Measurements from ENCODE around the gene NPPC. TPM values are rescaled to one million over a fixed set of nuclear protein-coding genes. Genes with fewer than 3 reads are reported as not detected.

Gene NPPC
- total RNA-seq, 1 experiment from 2014 or later = not detected

- DNase-seq = peak; percentile 30
- no peak for TF ChIP-seq CTCF (IDR thresholded peaks at IDR 0.05; ENCODE audit: unreplicated experiment)
- no TSS peak for BruUV-seq (replicated peaks)
- CTCF ChIA-PET = interaction anchor here (0.6 to 0.7 kb wide), 2 partner anchors 21 to 36 kb away, joined by 3 read pairs; no protein-coding TSS in a partner anchor
- Mint-ChIP-seq H3K4me3 (ENCODE audit: low read depth, unreplicated experiment) (peak overlapping the region; percentile 64), H3K27ac (ENCODE audit: unreplicated experiment) (no peak overlapping the region), H3K27me3 (ENCODE audit: unreplicated experiment) (peaks cover 97% of the 10 kb centered on the region), H3K9me3 (ENCODE audit: low read depth, unreplicated experiment) (no peaks in the 10 kb centered on the region), H3K36me3 (ENCODE audit: insufficient read depth, unreplicated experiment) (peaks cover 7% of the 10 kb centered on the region), H3K4me1 (ENCODE audit: low read depth, unreplicated experiment) (peaks cover 12% of the 10 kb centered on the region)
- intact Hi-C loops (cut with micrococcal nuclease; ENCODE audit: unreplicated experiment) = no loop called here
Observed at GRCh38 chr2:231926761-231927565, 767 bp upstream of the NPPC start.

GRCh38 chr2:231925303-231926179, 655 bp downstream of the NPPC start:
- DNase-seq = peak; percentile 89
- TF ChIP-seq CTCF (IDR thresholded peaks at IDR 0.05; ENCODE audit: unreplicated experiment) = peak; percentile 97
- no peak overlapping the region for H3K27ac Mint-ChIP-seq (ENCODE audit: unreplicated experiment)
- intact Hi-C loops (cut with micrococcal nuclease; ENCODE audit: unreplicated experiment) = loop anchor here (1.0 to 2.0 kb wide), 2 partner anchors 217 to 401 kb away; no protein-coding TSS in a partner anchor
- H3K4me1 Mint-ChIP-seq (ENCODE audit: low read depth, unreplicated experiment) = peaks cover 12% of the 10 kb centered on the region
- no peaks in the 10 kb centered on the region for H3K9me3 Mint-ChIP-seq (ENCODE audit: low read depth, unreplicated experiment)
- H3K27me3 Mint-ChIP-seq (ENCODE audit: unreplicated experiment) = peaks cover 91% of the 10 kb centered on the region
- CTCF ChIA-PET = interaction anchor here (0.5 to 1.4 kb wide), 5 partner anchors 25 to 514 kb away, joined by 3 to 11 read pairs (median 4); no protein-coding TSS in a partner anchor
- peak overlapping the region; percentile 64 for H3K4me3 Mint-ChIP-seq (ENCODE audit: low read depth, unreplicated experiment)
- no TSS peak for BruUV-seq (replicated peaks)
- peaks cover 7% of the 10 kb centered on the region for H3K36me3 Mint-ChIP-seq (ENCODE audit: insufficient read depth, unreplicated experiment)

GRCh38 chr2:231924889-231925275, 1.3 kb downstream of the NPPC start:
- intact Hi-C loops (cut with micrococcal nuclease; ENCODE audit: unreplicated experiment) = loop anchor here (1.0 to 2.0 kb wide), 2 partner anchors 217 to 402 kb away; no protein-coding TSS in a partner anchor
- CTCF ChIA-PET = interaction anchor here (0.5 to 1.4 kb wide), 5 partner anchors 24 to 515 kb away, joined by 3 to 11 read pairs (median 4); no protein-coding TSS in a partner anchor
- peak; percentile 19 for DNase-seq
- Mint-ChIP-seq H3K27ac (ENCODE audit: unreplicated experiment) (no peak overlapping the region), H3K4me1 (ENCODE audit: low read depth, unreplicated experiment) (peaks cover 12% of the 10 kb centered on the region), H3K4me3 (ENCODE audit: low read depth, unreplicated experiment) (peak overlapping the region; percentile 64), H3K27me3 (ENCODE audit: unreplicated experiment) (peaks cover 91% of the 10 kb centered on the region), H3K36me3 (ENCODE audit: insufficient read depth, unreplicated experiment) (peaks cover 7% of the 10 kb centered on the region), H3K9me3 (ENCODE audit: low read depth, unreplicated experiment) (no peaks in the 10 kb centered on the region)
- BruUV-seq (replicated peaks) = no TSS peak
- TF ChIP-seq CTCF (IDR thresholded peaks at IDR 0.05; ENCODE audit: unreplicated experiment) = no peak

All from Calu3 (cell line).